Loucy (cell line): ENCODE measurements around the gene BCAT1.

ENCODE experiments used
- H2AFZ ChIP-seq: fragments of 200-600 bp; sonication (generic); 2 replicates; pipeline ENCODE4 v1.6.0; 2016; ENCODE audit warnings: antibody characterized with exemption, mild to moderate bottlenecking, low read length, moderate library complexity
- H3F3A ChIP-seq: fragments of 200-600 bp; 2 replicates; pipeline ENCODE4 v1.6.0; 2016; ENCODE audit warnings: antibody characterized with exemption, low read depth, mild to moderate bottlenecking
- H3K27me3 ChIP-seq: fragments of 200-600 bp; sonication (generic); 2 replicates; pipeline ENCODE4 v1.6.1; 2014; ENCODE audit warnings: low read length, mild to moderate bottlenecking; ENCODE audit not compliant: insufficient read depth, poor library complexity, severe bottlenecking
- H3K36me3 ChIP-seq: fragments of 200-600 bp; sonication (generic); 2 replicates; pipeline ENCODE4 v1.6.1; 2016; ENCODE audit warnings: low read length; ENCODE audit not compliant: insufficient read depth
- H3K4me1 ChIP-seq: fragments of 200-600 bp; sonication (generic); 2 replicates; pipeline ENCODE4 v1.5.1; 2014; ENCODE audit warnings: low read length, mild to moderate bottlenecking; ENCODE audit not compliant: insufficient read depth, poor library complexity, severe bottlenecking
- H3K4me2 ChIP-seq: fragments of 200-600 bp; sonication (generic); 2 replicates; pipeline ENCODE4 v1.6.0; 2014; ENCODE audit warnings: antibody characterized with exemption, low read length, low read depth, mild to moderate bottlenecking; ENCODE audit not compliant: poor library complexity, severe bottlenecking
- H3K4me3 ChIP-seq: fragments of 200-600 bp; sonication (generic); 2 replicates; pipeline ENCODE4 v1.5.1; 2014; ENCODE audit warnings: low read length, mild to moderate bottlenecking, mixed read lengths; ENCODE audit not compliant: poor library complexity, severe bottlenecking
- H3K79me2 ChIP-seq: fragments of 200-600 bp; sonication (generic); 2 replicates; pipeline ENCODE4 v1.6.1; 2014; ENCODE audit warnings: low read length; ENCODE audit not compliant: insufficient read depth
- H3K9ac ChIP-seq: fragments of 200-600 bp; sonication (generic); 2 replicates; pipeline ENCODE4 v1.6.0; 2014; ENCODE audit warnings: mild to moderate bottlenecking, low read depth, low read length, moderate library complexity; ENCODE audit not compliant: poor library complexity, severe bottlenecking
- H3K9me2 ChIP-seq: fragments of 200-600 bp; sonication (generic); replicated peaks from 2 replicates; pipeline ENCODE4 v1.6.1; 2016; ENCODE audit warnings: low read depth, low read length, mixed read lengths
- H3K9me3 ChIP-seq: fragments of 200-600 bp; sonication (generic); 2 replicates; pipeline ENCODE4 v1.6.1; 2014; ENCODE audit warnings: mild to moderate bottlenecking, antibody characterized with exemption, low read length, low read depth; ENCODE audit not compliant: insufficient read depth
- H4K20me1 ChIP-seq: fragments of 200-600 bp; sonication (generic); 2 replicates; pipeline ENCODE4 v1.6.0; 2014; ENCODE audit warnings: antibody characterized with exemption, low read length, mild to moderate bottlenecking; ENCODE audit not compliant: insufficient read depth, poor library complexity, severe bottlenecking
- EZH2phosphoT487 ChIP-seq: fragments of 200-600 bp; IDR thresholded peaks from 2 replicates; pipeline ENCODE4 v1.6.1; 2018; ENCODE audit warnings: antibody characterized with exemption, mild to moderate bottlenecking, moderate library complexity, borderline replicate concordance
- TF ChIP-seq, protein P1 (sequence below): fragments of 200-600 bp; sonication (generic); conservative IDR thresholded peaks from 2 replicates; pipeline ENCODE4 v1.5.1; 2014; ENCODE audit warnings: mild to moderate bottlenecking, antibody characterized with exemption, low read length

BCAT1 gene

DNA sequence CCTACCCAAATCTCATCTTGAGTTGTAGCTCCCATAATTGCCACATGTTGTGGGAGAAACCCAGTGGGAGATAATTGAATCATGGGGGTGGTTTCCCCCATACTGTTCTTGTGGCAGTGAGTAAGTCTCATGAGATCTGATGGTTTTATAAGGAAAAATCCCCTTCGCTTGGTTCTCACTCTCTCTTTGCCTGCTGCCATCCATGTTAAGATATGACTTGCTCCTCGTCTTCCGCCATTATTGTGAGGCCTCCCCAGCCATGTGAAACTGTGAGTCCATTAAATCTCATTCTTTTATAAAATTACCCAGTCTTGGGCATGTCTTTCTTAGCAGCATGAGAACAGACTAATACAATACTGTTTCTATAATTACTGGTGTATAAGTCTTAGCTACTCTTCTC is 6.5 kb upstream of the BCAT1 start:
- TF ChIP-seq, protein P1, sequence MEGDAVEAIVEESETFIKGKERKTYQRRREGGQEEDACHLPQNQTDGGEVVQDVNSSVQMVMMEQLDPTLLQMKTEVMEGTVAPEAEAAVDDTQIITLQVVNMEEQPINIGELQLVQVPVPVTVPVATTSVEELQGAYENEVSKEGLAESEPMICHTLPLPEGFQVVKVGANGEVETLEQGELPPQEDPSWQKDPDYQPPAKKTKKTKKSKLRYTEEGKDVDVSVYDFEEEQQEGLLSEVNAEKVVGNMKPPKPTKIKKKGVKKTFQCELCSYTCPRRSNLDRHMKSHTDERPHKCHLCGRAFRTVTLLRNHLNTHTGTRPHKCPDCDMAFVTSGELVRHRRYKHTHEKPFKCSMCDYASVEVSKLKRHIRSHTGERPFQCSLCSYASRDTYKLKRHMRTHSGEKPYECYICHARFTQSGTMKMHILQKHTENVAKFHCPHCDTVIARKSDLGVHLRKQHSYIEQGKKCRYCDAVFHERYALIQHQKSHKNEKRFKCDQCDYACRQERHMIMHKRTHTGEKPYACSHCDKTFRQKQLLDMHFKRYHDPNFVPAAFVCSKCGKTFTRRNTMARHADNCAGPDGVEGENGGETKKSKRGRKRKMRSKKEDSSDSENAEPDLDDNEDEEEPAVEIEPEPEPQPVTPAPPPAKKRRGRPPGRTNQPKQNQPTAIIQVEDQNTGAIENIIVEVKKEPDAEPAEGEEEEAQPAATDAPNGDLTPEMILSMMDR, result no peak
- TF ChIP-seq EZH2phosphoT487, result no peak
- no peaks in the 10 kb centered on the region for H3F3A ChIP-seq
- H2AFZ ChIP-seq, result no peak overlapping the region
- H3K4me1 ChIP-seq, result peaks cover 3% of the 10 kb centered on the region
- no peak overlapping the region for H3K9ac ChIP-seq
- H3K4me2 ChIP-seq, result no peak overlapping the region
- H4K20me1 ChIP-seq, result no peaks in the 10 kb centered on the region
- H3K36me3 ChIP-seq, result no peaks in the 10 kb centered on the region
- no peak overlapping the region for H3K4me3 ChIP-seq
- no peaks in the 10 kb centered on the region for H3K9me3 ChIP-seq
- no peaks in the 10 kb centered on the region for H3K9me2 ChIP-seq
- no peaks in the 10 kb centered on the region for H3K27me3 ChIP-seq
- no peaks in the 10 kb centered on the region for H3K79me2 ChIP-seq

DNA sequence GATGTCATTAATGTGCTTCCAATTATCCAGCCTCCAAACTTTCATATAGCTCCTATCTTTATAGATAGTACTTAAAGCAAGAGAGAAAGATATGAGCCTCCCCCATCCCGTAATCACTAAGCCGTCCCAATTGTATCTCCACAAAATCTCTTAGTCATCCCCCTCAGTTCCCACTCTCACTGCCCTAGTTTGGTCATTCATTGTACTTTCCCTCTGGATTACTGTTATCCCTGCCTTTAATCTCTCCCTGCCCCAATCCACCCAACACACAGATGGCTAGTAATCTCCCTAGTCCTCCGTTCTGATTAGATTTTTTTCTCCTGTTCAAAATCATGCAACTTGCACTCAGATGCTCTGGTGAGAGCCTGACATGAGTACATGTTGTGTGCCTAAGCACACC is 5.4 kb upstream of the BCAT1 start:
- Histone ChIP-seq H2AFZ (no peak overlapping the region), H3K4me2 (no peak overlapping the region), H4K20me1 (no peaks in the 10 kb centered on the region), H3K9ac (no peak overlapping the region), H3F3A (no peaks in the 10 kb centered on the region), H3K9me2 (no peaks in the 10 kb centered on the region), H3K9me3 (no peaks in the 10 kb centered on the region), H3K4me1 (peaks cover 13% of the 10 kb centered on the region), H3K4me3 (no peak overlapping the region), H3K36me3 (no peaks in the 10 kb centered on the region), H3K27me3 (no peaks in the 10 kb centered on the region), H3K79me2 (no peaks in the 10 kb centered on the region)
- no peak for TF ChIP-seq EZH2phosphoT487
- TF ChIP-seq, protein P1, result no peak

DNA sequence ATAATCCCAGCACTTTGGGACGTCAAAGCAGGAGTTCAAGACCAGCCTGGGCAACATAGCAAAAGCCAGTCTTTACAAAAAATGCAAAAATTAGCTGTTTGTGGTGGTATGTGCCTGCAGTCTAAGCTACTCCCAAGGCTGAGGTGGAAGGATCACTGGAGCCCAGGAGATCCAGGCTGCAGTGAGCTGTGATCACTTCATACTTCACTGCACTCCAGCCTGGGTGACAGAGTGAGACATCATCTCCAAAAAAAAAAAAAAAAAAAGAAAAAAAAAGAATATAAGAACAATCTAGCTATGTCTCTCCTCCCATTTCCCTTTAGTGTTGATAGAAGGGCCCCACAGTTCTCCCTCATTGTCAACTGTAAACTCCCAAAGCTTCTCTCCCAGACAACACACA is 3.5 kb upstream of the BCAT1 start:
- Histone ChIP-seq H3K4me1 (peaks cover 16% of the 10 kb centered on the region), H3K4me3 (no peak overlapping the region), H3K9ac (no peak overlapping the region), H3K9me3 (no peaks in the 10 kb centered on the region), H3K36me3 (no peaks in the 10 kb centered on the region), H4K20me1 (no peaks in the 10 kb centered on the region), H2AFZ (no peak overlapping the region), H3K9me2 (no peaks in the 10 kb centered on the region), H3K79me2 (peaks cover 15% of the 10 kb centered on the region), H3F3A (no peaks in the 10 kb centered on the region), H3K4me2 (no peak overlapping the region), H3K27me3 (no peaks in the 10 kb centered on the region)
- no peak for TF ChIP-seq EZH2phosphoT487
- TF ChIP-seq, protein P1, result no peak
